Measurements from ENCODE around the gene VAC14. TPM values are rescaled to one million over a fixed set of nuclear protein-coding genes. Genes with fewer than 3 reads are reported as not detected.

Gene VAC14
- total and polyA plus RNA-seq, 2 of the 8 experiments (the other 6 are each of a cell fraction or from before 2014, with no cell fraction given), result 56.0 to 108 TPM

GRCh38 chr16:70696355-70696754, 104.6 kb downstream of the VAC14 start:
- Histone ChIP-seq H2BK20ac (ENCODE audit: low read length) (no peak overlapping the region), H2BK15ac (ENCODE audit: low read length) (no peak overlapping the region), H3K23ac (ENCODE audit: insufficient read length) (no peak overlapping the region), H4K20me1 (replicated peaks in 1 of 2; ENCODE audit: control insufficient read depth in 1 of 2, insufficient read depth in 2 of 2, low read length in 2 of 2) (no peaks in the 10 kb centered on the region), H3K23me2 (ENCODE audit: low read depth, low read length) (no peaks in the 10 kb centered on the region), H4K91ac (replicated peaks; ENCODE audit: insufficient read length, low read length) (no peak overlapping the region), H3K79me1 (ENCODE audit: low read depth, low read length) (no peaks in the 10 kb centered on the region; the same call in 1 of the 2 replicates), H2AFZ (ENCODE audit: low read length) (no peak overlapping the region), H3K14ac (ENCODE audit: insufficient read length) (no peak overlapping the region), H3K79me2 (ENCODE audit: control insufficient read depth in 1 of 2, insufficient read depth in 2 of 2, low read length in 2 of 2) (no peaks in the 10 kb centered on the region), H3K56ac (replicated peaks; ENCODE audit: insufficient read length, low read depth, low read length) (no peak overlapping the region), H3K4me2 (ENCODE audit: insufficient read depth in 1 of 2, low read depth in 2 of 2, low read length in 2 of 2) (no peak overlapping the region), H2AK5ac (ENCODE audit: low read depth, low read length) (no peak overlapping the region), H3K27ac (ENCODE audit: low read depth, low read length) (no peak overlapping the region), H2BK5ac (ENCODE audit: low read depth, low read length) (no peak overlapping the region), H3K9me3 (ENCODE audit: insufficient read depth in 2 of 2, low read depth in 1 of 2, low read length in 1 of 2) (no peaks in the 10 kb centered on the region), H3K4me1 (replicated peaks in 1 of 4; ENCODE audit: control insufficient read depth in 3 of 4, insufficient read depth in 4 of 4, low read length in 3 of 4) (peaks cover 5 to 27% (median 22%) of the 10 kb centered on the region in 4 experiments), H3K4me3 (ENCODE audit: extremely low read depth in 1 of 4, insufficient read depth in 2 of 4, low read depth in 3 of 4, low read length in 4 of 4) (no peak overlapping the region), H2BK120ac (replicated peaks; ENCODE audit: low read depth, low read length) (no peak overlapping the region), H2BK12ac (ENCODE audit: low read depth, low read length) (peak overlapping the region; percentile 53), H3K18ac (ENCODE audit: extremely low read depth, low read length) (no peak overlapping the region), H3K9ac (replicated peaks in 1 of 4; ENCODE audit: extremely low read depth in 1 of 4, low read depth in 3 of 4, low read length in 3 of 4) (no peak overlapping the region), H4K5ac (ENCODE audit: insufficient read length, low read depth, low read length) (no peak overlapping the region), H4K8ac (ENCODE audit: extremely low read depth, insufficient read depth, low read length) (no peak overlapping the region), H3K27me3 (replicated peaks in 1 of 4; ENCODE audit: control insufficient read depth in 3 of 4, extremely low read depth in 1 of 4, insufficient read depth in 3 of 4, low read length in 3 of 4) (no peaks in the 10 kb centered on the region), H3K4ac (replicated peaks; ENCODE audit: insufficient read length, low read depth, low read length) (no peak overlapping the region), H3K36me3 (ENCODE audit: control insufficient read depth in 2 of 4, insufficient read depth in 4 of 4, low read length in 3 of 4) (no peaks in the 10 kb centered on the region)
- POLR2A ChIA-PET (ENCODE audit: partially characterized antibody), result interaction anchor here (0.6 to 2.4 kb wide), 6 partner anchors 9 to 52 kb away, joined by 3 to 13 read pairs (median 4); no protein-coding TSS in a partner anchor
- 96% methylated on average over 8 of the region's 8 CpGs; no CpG with 5 or more reads in 1 of the 2 experiments for WGBS, 2 experiments (ENCODE audit: extremely low coverage in 1 of 2, insufficient coverage in 1 of 2, insufficient read length in 1 of 2, insufficient replicate concordance in 2 of 2, low coverage in 1 of 2, low lambda C conversion rate in 2 of 2, missing lambda C conversion rate in 1 of 2)
- DNase-seq (ENCODE audit: low read depth in 1 of 2, low spot score in 2 of 2) (no peak), FAIRE-seq (no peak)
- TF ChIP-seq SP4 (IDR thresholded peaks at IDR 0.05; ENCODE audit: low read length) (no peak), RNF2 (IDR thresholded peaks at IDR 0.05; ENCODE audit: borderline replicate concordance, low read depth, low read length, missing control alignments, poor library complexity, severe bottlenecking) (no peak), RAD21 (IDR thresholded peaks at IDR 0.05 in 1 of 2, conservative IDR thresholded peaks at IDR 0.05 in 1 of 2; ENCODE audit: low read depth in 2 of 2, low read length in 2 of 2) (no peak), CTCF (IDR thresholded peaks at IDR 0.05; ENCODE audit: control extremely low read depth in 1 of 3, insufficient read depth in 1 of 3, low read depth in 1 of 3, low read length in 3 of 3) (no peak), EGR1 (IDR thresholded peaks at IDR 0.05; ENCODE audit: borderline replicate concordance, low read depth, low read length) (no peak), GTF2F1 (IDR thresholded peaks at IDR 0.05; ENCODE audit: borderline replicate concordance, low read depth, low read length) (no peak)
- CTCF ChIA-PET (ENCODE audit: partially characterized antibody), result interaction anchor here (1.2 to 3.3 kb wide), 4 partner anchors 14 to 42 kb away, joined by 3 to 15 read pairs (median 7); no protein-coding TSS in a partner anchor
